ENCODE results near the gene GRB10. TPM values are rescaled to one million over a fixed set of nuclear protein-coding genes. Genes with fewer than 3 reads are reported as not detected.

The GRB10 gene
- total RNA-seq, 1 donor from 2014 or later = 48.6 TPM

DNA sequence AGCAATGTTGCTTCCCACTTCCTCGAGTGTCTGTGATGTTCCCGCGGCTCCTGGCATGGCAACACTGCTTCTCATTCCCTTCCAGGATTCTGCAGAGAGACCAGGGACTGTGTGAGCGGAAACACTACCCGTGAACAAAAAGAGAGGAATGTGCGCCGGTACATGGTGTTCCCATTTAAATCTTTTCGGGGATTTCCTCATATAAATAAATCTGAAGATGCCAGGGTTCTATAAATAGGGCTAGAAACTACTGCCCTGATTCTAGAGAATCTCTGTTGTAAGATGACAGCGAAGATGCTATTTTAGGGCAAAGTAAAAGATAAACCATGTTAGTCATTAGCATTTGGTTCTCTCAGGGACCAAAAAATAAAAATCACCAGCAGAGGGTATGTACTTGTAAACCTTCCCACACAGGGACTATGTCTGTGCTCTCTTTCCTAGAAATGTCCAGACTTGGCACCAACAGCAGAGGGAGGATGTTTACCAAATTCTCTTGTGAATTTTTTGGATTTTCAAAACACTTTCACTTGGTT is 125.3 kb downstream of the GRB10 start:
- H3K27me3 ChIP-seq = no peaks in the 10 kb centered on the region
- TF ChIP-seq CTCF (IDR thresholded peaks at IDR 0.05) (peak in 1 of 3 experiments; percentile 36), POLR2AphosphoS5 (IDR thresholded peaks at IDR 0.05; ENCODE audit: insufficient read depth in 1 of 2, low read depth in 1 of 2) (peak; percentile 63 to 94), POLR2A (IDR thresholded peaks at IDR 0.05) (no peak)
- H3K36me3 ChIP-seq = no peaks in the 10 kb centered on the region
- intact Hi-C loops (cut with DNase I) = loop anchor here (5.0 kb wide), 1 partner anchor 155 kb away; no protein-coding TSS in a partner anchor
- H3K4me1 ChIP-seq = peaks cover 82% of the 10 kb centered on the region
- no peak overlapping the region for H3K4me3 ChIP-seq
- H3K9me3 ChIP-seq = no peaks in the 10 kb centered on the region
- peak in 1 of 2 donors; percentile 94 for DNase-seq (ENCODE audit: extremely low spot score in 2 of 2)
- H3K27ac ChIP-seq = peak overlapping the region; percentile 64

DNA sequence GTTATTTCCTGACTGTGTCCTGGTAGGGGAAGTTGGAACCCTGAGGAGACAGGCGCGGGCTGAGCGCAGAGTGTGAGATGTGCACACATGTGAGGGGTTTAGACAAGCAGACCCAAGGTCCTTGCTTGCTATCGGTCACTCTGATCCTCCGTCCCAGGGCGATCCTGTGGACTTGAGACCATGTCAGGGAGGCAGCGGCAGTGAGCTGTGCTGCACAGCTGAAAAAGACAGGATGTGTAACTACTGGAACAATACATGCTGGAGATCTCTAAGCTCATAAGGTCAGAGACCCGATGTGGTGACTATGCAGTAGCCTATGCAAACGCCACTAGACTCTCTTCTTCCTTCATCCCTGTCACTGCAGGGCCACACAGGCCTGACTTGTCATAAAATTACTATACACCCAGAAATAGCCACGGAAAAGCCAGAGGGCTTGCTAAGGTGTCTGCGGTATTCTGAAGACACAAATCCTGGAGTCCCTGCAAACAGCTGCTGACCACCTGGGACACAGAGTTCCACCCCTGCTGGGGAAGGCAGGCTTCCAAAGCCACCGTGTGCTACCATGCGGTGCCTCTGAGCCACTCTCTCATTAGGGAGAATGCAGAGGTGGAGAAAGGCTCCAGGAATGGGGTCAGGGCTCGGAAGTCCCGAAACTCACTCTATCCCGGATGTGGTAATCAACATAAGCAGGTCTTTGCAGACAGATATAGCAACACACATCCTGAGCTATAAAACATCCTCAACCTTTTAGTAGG is 126.4 kb downstream of the GRB10 start:
- intact Hi-C loops (cut with DNase I) = loop anchor here (5.0 kb wide), 1 partner anchor 154 kb away; no protein-coding TSS in a partner anchor
- H3K9me3 ChIP-seq = no peaks in the 10 kb centered on the region
- DNase-seq (ENCODE audit: extremely low spot score in 2 of 2) = peak; percentile 64 to 86
- H3K4me1 ChIP-seq = peaks cover 71% of the 10 kb centered on the region
- peak overlapping the region; percentile 64 for H3K27ac ChIP-seq
- H3K36me3 ChIP-seq = no peaks in the 10 kb centered on the region
- no peak overlapping the region for H3K4me3 ChIP-seq
- H3K27me3 ChIP-seq = no peaks in the 10 kb centered on the region
- TF ChIP-seq POLR2AphosphoS5 (IDR thresholded peaks at IDR 0.05; ENCODE audit: insufficient read depth in 1 of 2, low read depth in 1 of 2) = no peak
- no peak for TF ChIP-seq CTCF (IDR thresholded peaks at IDR 0.05)
- TF ChIP-seq POLR2A (IDR thresholded peaks at IDR 0.05) = no peak

DNA sequence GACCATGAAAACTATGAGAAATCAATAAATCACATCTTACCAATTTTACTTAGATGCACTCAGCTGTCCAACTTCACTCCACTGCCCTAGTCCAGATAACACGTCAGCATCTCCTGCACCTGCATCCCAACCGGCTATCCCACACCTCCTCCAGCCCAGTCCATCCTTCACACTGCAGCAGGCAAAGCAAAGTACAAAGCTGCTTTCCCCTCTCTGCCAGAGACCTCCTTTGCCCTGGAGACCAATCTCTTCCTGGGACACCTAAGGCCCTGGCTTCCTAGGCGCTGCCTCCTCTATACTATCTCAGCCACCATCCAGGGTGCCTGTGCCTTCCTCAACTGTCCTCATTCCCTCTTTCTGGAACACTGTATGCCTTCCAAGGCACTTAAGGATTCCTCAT is 127.2 kb downstream of the GRB10 start:
- intact Hi-C loops (cut with DNase I) = loop anchor here (5.0 kb wide), 1 partner anchor 153 kb away; no protein-coding TSS in a partner anchor
- DNase-seq (ENCODE audit: extremely low spot score in 2 of 2) = peak; percentile 61 to 77
- peak overlapping the region; percentile 68 for H3K27ac ChIP-seq
- TF ChIP-seq CTCF (IDR thresholded peaks at IDR 0.05) (no peak), POLR2A (IDR thresholded peaks at IDR 0.05) (no peak), POLR2AphosphoS5 (IDR thresholded peaks at IDR 0.05; ENCODE audit: insufficient read depth in 1 of 2, low read depth in 1 of 2) (no peak)
- H3K4me1 ChIP-seq = peaks cover 63% of the 10 kb centered on the region
- no peaks in the 10 kb centered on the region for H3K36me3 ChIP-seq
- H3K27me3 ChIP-seq = no peaks in the 10 kb centered on the region
- no peaks in the 10 kb centered on the region for H3K9me3 ChIP-seq
- no peak overlapping the region for H3K4me3 ChIP-seq

DNA sequence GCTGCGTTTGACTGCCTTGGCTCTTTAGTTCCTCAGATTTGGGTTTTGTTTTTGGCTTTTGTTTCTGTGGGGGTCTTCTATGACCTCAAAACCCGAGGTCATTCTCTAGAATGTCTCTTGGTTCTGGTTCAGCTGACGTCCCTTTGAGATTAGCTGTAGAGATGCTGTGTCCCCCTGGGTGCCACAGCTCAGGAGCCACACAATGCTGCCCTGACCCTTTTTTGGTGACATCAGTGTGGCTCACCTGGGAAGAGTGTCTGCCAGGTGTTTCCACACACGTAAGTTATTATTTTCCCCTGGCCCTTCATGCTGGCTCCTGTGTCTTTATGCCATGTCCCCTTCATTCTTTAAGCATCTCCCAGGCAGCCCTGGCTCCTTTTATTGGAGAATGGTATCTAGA is 127.7 kb downstream of the GRB10 start:
- Histone ChIP-seq H3K4me1 (peaks cover 63% of the 10 kb centered on the region), H3K4me3 (no peak overlapping the region), H3K36me3 (no peaks in the 10 kb centered on the region), H3K9me3 (no peaks in the 10 kb centered on the region), H3K27me3 (no peaks in the 10 kb centered on the region), H3K27ac (peak overlapping the region; percentile 68)
- intact Hi-C loops (cut with DNase I) = loop anchor here (5.0 kb wide), 1 partner anchor 153 kb away; no protein-coding TSS in a partner anchor
- peak; percentile 22 to 74 for DNase-seq (ENCODE audit: extremely low spot score in 2 of 2)
- TF ChIP-seq POLR2A (IDR thresholded peaks at IDR 0.05) (no peak), CTCF (IDR thresholded peaks at IDR 0.05) (no peak), POLR2AphosphoS5 (IDR thresholded peaks at IDR 0.05; ENCODE audit: insufficient read depth in 1 of 2, low read depth in 1 of 2) (no peak)
